HUDEP-2 (cell line): ENCODE measurements around the gene SPDYA.

Experiments used
- DNase-seq, 76 experiments: peaks; one replicate each; lab custom pipeline; 2025; ENCODE audit not compliant: unreplicated experiment in 76 of 76; lab: John Stamatoyannopoulos, UW

SPDYA gene

GRCh38 chr2:28824207-28824606 lies 13.6 kb downstream of the SPDYA start:
- no peak for DNase-seq

- no peak for DNase-seq
Measured at GRCh38 chr2:28824870-28825269, 14.2 kb downstream of the SPDYA start.

- DNase-seq: peak in 10 of 76 experiments; percentile 3 to 45 (median 10)
Measured at GRCh38 chr2:28828382-28828781, 17.7 kb downstream of the SPDYA start.

- DNase-seq: no peak
Measured at GRCh38 chr2:28833740-28834470, 23.3 kb downstream of the SPDYA start.

GRCh38 chr2:28835781-28836180 lies 25.1 kb downstream of the SPDYA start:
- DNase-seq: no peak

- DNase-seq: no peak
Measured at GRCh38 chr2:28838971-28839370, 28.3 kb downstream of the SPDYA start.

DNA sequence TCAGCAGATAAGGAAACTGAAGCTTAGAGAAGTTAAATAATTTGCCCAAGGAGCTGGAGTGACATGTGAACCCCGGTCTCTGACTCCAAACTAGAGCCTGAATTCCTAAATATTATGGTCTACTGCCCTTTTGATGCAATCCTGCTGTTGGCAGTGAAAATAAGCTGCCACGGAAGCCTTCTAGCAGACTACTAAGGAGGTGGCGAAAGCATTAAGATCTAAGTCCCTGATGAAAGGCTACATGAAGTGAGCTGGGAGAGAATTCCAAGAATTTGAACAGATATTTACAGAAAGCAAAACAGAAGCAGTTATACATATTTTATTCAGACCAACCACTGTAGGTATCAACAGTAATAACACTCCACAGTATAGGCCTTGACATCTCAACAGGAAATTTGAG lies 31.4 kb downstream of the SPDYA start:
- no peak for DNase-seq

DNA sequence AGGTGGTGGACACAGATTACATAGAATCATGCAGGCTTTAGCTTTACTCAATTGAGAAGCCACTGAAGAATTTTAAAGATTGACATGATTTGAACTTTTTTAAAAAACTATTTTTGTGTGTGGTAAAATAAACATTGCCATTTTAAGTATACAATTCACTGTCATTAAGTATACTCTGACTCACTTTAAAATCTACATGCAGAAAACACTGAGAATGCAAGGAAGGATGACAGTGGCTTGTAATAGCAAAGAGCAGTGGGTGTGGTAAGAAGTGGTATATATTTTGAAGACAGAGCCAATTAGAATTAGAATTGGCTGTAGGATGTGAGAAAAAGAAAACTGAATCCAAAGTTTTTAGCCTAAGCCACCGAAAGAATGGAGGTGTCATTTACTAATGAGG lies 44.6 kb downstream of the SPDYA start:
- DNase-seq: no peak

GRCh38 chr2:28855977-28856376 lies 45.3 kb downstream of the SPDYA start:
- no peak for DNase-seq

- DNase-seq: peak in 2 of 76 experiments; percentile 2 to 5
Measured at GRCh38 chr2:28868611-28869010, 58.0 kb downstream of the SPDYA start.

GRCh38 chr2:28869494-28870145 lies 59.0 kb downstream of the SPDYA start:
- peak in 3 of 76 experiments; percentile 6 to 37 (median 26) for DNase-seq

- peak in 75 of 76 experiments; percentile 60 to 96 (median 88) for DNase-seq
Measured at GRCh38 chr2:28870146-28870891, 59.7 kb downstream of the SPDYA start, which contains the start of gene TRMT61B. Gene TRMT61B (minus strand): TSS chr2:28870309. CDS start chr2:28870277, 32 bp downstream.

DNA sequence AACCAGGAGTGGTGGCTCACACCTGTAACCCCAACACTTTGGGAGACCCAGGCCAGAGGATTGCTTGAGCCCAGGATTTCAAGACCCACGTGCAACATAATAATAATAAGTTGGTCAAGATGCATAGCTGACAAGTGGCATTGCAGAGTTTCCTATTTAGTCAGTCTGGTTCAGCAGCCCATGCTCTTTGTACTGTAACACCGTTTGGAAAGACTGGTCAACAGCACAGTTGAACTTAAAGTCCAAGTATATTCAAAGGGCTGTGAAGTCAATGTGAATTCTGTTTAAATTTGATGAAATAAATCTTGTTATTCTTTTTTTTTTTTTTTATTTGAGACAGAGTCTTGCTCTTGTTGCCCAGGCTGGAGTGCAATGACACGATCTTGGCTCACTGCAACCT lies 61.0 kb downstream of the SPDYA start:
- DNase-seq: no peak

- DNase-seq: no peak
Measured at GRCh38 chr2:28880193-28880592, 69.6 kb downstream of the SPDYA start.

DNA sequence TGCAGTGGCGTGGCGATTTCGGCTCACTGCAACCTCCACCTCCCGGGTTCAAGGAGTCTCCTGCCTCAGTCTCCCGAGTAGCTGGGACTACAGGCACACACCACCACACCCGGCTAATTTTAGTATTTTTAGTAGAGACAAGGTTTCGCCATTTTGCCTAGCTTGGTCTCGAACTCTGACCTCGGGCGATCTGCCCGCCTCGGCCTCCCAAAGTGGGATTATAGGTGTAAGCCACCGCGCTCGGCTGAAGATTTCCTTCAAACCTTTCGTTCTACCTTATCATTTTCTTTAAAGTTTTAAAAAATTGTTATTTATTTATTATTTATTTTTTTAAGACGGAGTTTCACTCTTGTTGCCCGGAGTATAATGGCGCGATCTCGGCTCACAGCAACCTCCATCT lies 82.9 kb downstream of the SPDYA start:
- no peak for DNase-seq

DNA sequence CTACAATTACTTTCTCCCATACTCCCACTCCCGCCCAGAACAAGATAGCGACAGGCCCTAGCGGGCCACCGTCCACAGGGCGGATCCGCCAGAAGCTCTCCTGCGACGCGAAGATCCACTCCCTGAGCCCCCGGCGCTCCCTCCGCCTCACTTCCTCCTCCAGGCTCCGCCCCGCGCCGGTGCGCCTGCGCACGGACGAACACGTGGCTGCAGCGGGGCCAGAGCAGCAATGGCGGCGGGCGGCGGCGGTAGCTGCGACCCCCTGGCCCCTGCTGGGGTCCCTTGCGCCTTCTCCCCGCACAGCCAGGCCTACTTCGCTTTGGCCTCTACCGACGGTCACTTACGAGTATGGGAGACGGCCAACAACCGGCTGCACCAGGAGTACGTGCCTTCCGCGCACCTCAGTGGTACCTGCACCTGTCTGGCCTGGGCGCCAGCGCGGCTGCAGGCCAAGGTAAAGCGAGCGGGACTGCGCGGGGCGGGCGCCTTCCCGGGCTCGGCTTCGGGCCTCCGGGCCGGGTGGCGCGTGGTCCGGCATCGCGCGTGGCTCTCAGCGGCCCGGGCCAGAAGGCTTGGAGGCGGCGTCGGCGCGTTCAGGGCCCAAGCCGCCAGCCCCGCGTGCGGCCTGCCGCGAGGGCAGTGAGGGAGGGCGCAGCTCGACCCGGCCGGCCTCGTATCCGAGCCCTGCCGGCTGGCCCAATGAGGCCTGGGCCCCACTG lies 84.0 kb downstream of the SPDYA start, which contains the start of gene WDR43:
Gene WDR43 (plus strand): TSS at position 198 of the 719 bp plus-strand sequence. CDS start 32 bp downstream, at position 230.
- peak; percentile 37 to 99 (median 96) for DNase-seq

DNA sequence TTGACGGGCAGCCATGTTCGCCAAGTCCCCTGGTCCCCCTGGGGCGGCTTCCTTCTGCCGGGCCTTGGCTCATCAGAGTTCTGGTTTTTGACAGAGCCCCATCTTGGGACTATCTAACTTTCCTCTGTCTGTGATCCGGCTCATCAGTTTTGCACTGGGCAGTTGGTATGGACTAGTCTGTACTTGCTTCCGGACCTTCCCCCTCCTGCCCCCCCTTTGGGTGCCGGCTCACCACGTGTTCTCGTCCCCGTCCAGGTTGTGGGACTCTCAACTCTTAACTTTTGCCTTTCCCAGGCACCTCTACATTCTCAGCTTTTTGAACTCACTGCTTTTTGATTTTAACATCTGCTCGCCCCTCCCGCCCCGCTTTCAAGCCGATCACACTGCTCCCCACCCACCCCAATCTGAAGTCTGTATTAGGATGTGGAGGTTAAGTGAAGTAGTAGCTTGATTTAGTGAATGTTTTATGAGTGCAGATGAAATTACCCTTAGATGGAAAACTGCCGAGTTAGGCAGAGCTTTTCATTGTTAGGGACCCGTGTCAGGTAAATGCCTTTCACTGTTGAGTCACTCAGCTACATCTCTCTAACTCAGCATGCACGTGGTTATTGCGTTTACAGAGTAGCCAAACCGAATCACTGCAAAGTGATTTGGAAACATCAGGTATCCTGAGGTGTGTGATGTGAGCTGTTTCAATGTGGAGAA lies 84.7 kb downstream of the SPDYA start:
- peak in 51 of 76 experiments; percentile 8 to 51 (median 27) for DNase-seq

GRCh38 chr2:28896906-28897305 lies 86.3 kb downstream of the SPDYA start:
- peak in 1 of 76 experiments; percentile 6 for DNase-seq

DNA sequence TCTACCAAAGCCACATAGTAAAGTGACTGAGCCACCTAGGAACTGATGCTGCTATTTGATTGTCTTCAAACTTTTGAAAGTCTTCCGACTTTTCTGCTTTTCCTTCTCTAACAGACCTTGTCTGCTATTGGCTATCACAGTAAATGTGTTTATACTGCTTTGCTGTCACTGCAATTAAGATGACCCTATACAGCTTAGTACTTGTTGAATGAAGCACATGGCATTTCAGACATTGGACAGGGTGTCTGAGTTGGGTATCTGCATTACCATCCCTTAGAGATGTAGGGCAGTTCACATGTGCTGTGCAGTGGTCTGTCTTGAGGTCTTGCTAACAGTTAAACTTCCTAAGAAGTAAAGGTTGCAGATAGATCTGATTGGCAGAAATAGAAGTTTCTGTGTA lies 87.4 kb downstream of the SPDYA start:
- peak in 8 of 76 experiments; percentile 2 to 36 (median 12) for DNase-seq
